Activated B cell treated with CpG ODN at 0.5 μM for 24 hours (primary cell): ENCODE data around the gene CDC42BPB. TPM values are rescaled to one million over a fixed set of nuclear protein-coding genes. Genes with fewer than 3 reads are reported as not detected.

Source experiments
- ATAC-seq: fragments of 200-7000 bp; cut with Tn5 transposase; one replicate; pipeline ENCODE4 v1.10.0; 2021; ENCODE audit warnings: low read depth, mild to moderate bottlenecking, moderate library complexity
- CTCF ChIA-PET: fragments of 350-600 bp; sonication (Branson Sonifier 250); formaldehyde crosslinking; loops from one replicate; lab custom pipeline; 2021; ENCODE audit warnings: antibody characterized with exemption; lab: Charles Lee
- POLR2A ChIA-PET: fragments of 350-600 bp; sonication (Branson Sonifier 250); formaldehyde crosslinking; loops from one replicate; lab custom pipeline; 2021; ENCODE audit warnings: antibody characterized with exemption; lab: Charles Lee
- DNase-seq: peaks from one replicate; pipeline ENCODE4 v3.0.0; 2022
- H3K27ac Mint-ChIP-seq: one replicate; pipeline ENCODE4 v1.8.0; 2020; ENCODE audit warnings: mixed read lengths
- H3K27me3 Mint-ChIP-seq: one replicate; pipeline ENCODE4 v1.8.0; 2021; ENCODE audit warnings: mixed read lengths
- H3K36me3 Mint-ChIP-seq: one replicate; pipeline ENCODE4 v1.8.0; 2021; ENCODE audit warnings: low read depth, mixed read lengths
- H3K4me1 Mint-ChIP-seq: one replicate; pipeline ENCODE4 v1.8.0; 2021; ENCODE audit warnings: mixed read lengths
- H3K4me3 Mint-ChIP-seq: one replicate; pipeline ENCODE4 v1.8.0; 2020; ENCODE audit warnings: mild to moderate bottlenecking, mixed read lengths
- H3K9me3 Mint-ChIP-seq: one replicate; pipeline ENCODE4 v1.8.0; 2020; ENCODE audit warnings: mixed read lengths
- intact Hi-C: fragments of 100-400 bp; cut with micrococcal nuclease; formaldehyde crosslinking; loops from one replicate; pipeline ENCODE4 v1.15.1; 2024
- total RNA-seq: library from RNA; stranded (reverse); gene quantifications from 2 replicates; pipeline ENCODE4 v1.2.3, GENCODE V29; 2022
- TF ChIP-seq, protein P1 (sequence below): fragments of 200-600 bp; IDR thresholded peaks from one replicate; pipeline ENCODE4 v1.8.0; 2022; ENCODE audit warnings: antibody characterized with exemption, mild to moderate bottlenecking

Gene CDC42BPB
- total RNA-seq, 1 donor from 2014 or later, result 38.5 TPM

DNA sequence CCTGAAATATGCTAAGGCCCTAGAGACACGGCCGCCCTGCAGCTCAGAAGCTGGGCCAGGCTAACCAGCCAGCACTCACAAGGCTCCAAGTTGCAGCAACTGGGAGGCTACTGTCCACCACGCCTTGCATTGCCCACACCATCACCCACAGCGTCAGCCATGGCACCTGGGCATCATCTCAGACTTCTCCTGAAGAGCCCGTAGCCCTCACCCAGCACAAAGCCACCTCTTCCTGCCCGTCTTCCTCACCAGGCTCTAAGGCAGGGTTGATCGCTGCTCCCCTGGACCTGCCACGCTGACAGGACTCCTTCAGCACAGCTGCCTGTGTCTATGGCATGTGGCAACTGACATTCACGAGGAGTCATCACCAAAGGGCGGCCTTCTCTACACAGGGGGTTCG, 38.1 kb downstream of the CDC42BPB start:
- Mint-ChIP-seq H3K27ac (no peak overlapping the region), H3K36me3 (peaks cover 3% of the 10 kb centered on the region), H3K9me3 (no peaks in the 10 kb centered on the region), H3K27me3 (no peaks in the 10 kb centered on the region), H3K4me1 (peaks cover 29% of the 10 kb centered on the region), H3K4me3 (no peak overlapping the region)
- TF ChIP-seq, protein P1, sequence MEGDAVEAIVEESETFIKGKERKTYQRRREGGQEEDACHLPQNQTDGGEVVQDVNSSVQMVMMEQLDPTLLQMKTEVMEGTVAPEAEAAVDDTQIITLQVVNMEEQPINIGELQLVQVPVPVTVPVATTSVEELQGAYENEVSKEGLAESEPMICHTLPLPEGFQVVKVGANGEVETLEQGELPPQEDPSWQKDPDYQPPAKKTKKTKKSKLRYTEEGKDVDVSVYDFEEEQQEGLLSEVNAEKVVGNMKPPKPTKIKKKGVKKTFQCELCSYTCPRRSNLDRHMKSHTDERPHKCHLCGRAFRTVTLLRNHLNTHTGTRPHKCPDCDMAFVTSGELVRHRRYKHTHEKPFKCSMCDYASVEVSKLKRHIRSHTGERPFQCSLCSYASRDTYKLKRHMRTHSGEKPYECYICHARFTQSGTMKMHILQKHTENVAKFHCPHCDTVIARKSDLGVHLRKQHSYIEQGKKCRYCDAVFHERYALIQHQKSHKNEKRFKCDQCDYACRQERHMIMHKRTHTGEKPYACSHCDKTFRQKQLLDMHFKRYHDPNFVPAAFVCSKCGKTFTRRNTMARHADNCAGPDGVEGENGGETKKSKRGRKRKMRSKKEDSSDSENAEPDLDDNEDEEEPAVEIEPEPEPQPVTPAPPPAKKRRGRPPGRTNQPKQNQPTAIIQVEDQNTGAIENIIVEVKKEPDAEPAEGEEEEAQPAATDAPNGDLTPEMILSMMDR, result no peak
- ChIA-PET POLR2A (no interaction called here), CTCF (no interaction called here)
- intact Hi-C loops, result no loop called here
- DNase-seq (no peak), ATAC-seq (no peak)

DNA sequence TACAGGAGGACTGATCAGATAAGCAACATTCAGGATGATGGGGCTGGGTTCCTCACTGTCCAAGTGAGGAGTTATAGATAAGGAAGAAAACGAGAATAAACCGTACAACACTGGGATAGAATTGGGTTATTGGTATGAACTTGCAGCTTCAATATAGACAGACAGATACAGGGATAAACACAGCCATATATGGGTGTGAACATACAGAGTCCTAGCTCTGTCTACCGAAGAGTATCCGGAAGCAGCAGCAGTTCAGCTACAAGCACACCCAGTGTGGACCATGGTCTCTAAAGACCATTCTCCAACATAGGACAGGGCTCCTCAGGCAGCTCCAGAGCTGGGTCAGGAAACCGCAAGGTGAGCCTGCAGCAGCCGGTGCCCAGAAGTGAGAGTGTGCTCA, 40.8 kb downstream of the CDC42BPB start:
- intact Hi-C loops, result no loop called here
- H3K9me3 Mint-ChIP-seq, result no peaks in the 10 kb centered on the region
- DNase-seq (no peak), ATAC-seq (no peak)
- H3K27me3 Mint-ChIP-seq, result no peaks in the 10 kb centered on the region
- TF ChIP-seq, protein P1, result no peak
- ChIA-PET POLR2A (interaction anchor here (0.5 to 0.6 kb wide), 2 partner anchors 88 to 124 kb away, joined by 3 to 13 read pairs; no protein-coding TSS in a partner anchor), CTCF (no interaction called here)
- peaks cover 21% of the 10 kb centered on the region for H3K4me1 Mint-ChIP-seq
- H3K36me3 Mint-ChIP-seq, result peaks cover 9% of the 10 kb centered on the region
- no peak overlapping the region for H3K4me3 Mint-ChIP-seq
- no peak overlapping the region for H3K27ac Mint-ChIP-seq

DNA sequence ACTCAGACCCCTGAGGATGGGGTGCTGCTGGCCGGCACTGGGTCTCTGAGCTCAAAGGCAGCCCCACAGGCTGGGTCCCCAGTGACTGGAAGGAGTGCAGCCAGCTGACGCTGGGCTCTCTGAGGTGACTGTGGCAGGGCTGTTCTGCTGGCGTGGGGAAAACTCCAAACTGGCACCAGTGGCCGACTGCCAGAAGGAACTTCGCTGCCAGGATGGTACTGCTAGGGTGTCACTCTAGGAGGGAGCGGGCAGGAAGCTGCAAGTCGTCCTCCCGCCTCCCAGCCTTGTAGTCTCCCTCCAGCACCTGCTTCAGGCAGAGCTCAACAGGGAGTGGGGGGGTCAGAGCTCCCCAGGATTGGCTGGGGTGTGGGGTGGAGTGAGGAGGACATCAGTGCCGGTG, 41.3 kb downstream of the CDC42BPB start:
- no peak for ATAC-seq
- TF ChIP-seq, protein P1, result no peak
- Mint-ChIP-seq H3K4me1 (peaks cover 19% of the 10 kb centered on the region), H3K36me3 (peaks cover 14% of the 10 kb centered on the region), H3K27ac (no peak overlapping the region), H3K27me3 (no peaks in the 10 kb centered on the region), H3K9me3 (no peaks in the 10 kb centered on the region), H3K4me3 (no peak overlapping the region)
- ChIA-PET CTCF (no interaction called here), POLR2A (interaction anchor here (0.5 to 0.6 kb wide), 2 partner anchors 88 to 123 kb away, joined by 3 to 13 read pairs; no protein-coding TSS in a partner anchor)
- intact Hi-C loops, result no loop called here
- no peak for DNase-seq

DNA sequence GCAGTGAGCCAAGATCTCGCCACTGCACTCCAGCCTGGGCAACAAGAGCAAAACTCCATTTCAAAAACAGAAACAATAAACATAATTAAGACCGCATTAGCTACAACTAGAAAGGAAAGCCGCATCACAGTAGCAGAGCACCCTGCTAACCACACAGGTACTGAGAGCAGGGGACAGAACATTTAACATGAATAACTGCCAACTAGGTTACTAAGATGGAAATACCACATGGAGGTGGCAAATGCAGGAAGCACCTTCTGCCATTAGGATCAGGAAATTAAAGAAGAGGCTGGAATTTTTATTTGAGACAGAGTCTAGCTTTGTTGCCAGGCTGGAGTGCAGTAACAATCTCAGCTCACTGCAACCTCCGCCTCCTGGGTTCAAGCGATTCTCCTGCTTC, 41.9 kb downstream of the CDC42BPB start:
- Mint-ChIP-seq H3K27me3 (no peaks in the 10 kb centered on the region), H3K4me3 (no peak overlapping the region), H3K4me1 (peaks cover 15% of the 10 kb centered on the region), H3K9me3 (no peaks in the 10 kb centered on the region), H3K27ac (no peak overlapping the region), H3K36me3 (peaks cover 16% of the 10 kb centered on the region)
- CTCF ChIA-PET, result no interaction called here
- TF ChIP-seq, protein P1, result no peak
- DNase-seq (no peak), ATAC-seq (no peak)
- POLR2A ChIA-PET, result no interaction called here
- intact Hi-C loops, result no loop called here

DNA sequence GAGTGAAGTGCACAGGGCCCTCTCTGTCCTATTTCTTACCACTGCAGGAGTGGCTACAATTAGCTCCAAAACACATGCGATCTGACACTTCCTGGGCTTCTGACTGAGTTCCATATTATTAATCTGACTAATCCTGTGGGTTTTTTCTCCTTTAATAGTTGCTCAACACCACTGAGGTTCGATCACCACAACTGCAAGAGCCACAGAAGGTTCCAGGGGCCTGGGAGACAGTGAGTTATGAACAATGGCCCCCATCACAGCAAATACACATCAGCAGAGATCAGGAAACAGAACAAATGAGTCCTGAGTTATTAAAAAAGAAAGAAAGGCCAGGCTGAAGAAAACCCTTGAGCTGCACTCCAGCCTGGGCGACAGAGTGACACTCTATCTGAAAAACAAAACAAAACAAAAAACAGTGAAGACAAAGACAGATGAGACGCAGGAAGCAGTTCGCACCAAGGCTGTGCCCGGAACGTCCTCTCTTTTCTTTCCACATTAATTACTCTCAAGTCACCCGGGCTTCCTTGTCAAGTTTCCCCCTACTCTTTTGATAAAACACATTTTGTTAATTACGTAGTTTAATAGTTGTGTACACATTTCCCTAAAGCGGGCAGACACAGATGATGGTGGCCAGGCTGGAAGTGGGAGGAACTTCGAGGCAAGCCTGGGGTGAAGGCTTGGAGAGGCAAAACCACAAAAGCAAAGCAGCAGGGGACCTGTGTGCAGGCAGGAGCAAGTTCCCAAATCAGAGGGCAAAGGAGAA, 42.7 kb downstream of the CDC42BPB start:
- ChIA-PET CTCF (no interaction called here), POLR2A (interaction anchor here (0.6 kb wide), 1 partner anchor 264 kb away, joined by 3 read pairs; no protein-coding TSS in a partner anchor)
- ATAC-seq, result no peak
- H3K4me3 Mint-ChIP-seq, result no peak overlapping the region
- TF ChIP-seq, protein P1, result no peak
- H3K9me3 Mint-ChIP-seq, result no peaks in the 10 kb centered on the region
- no peak overlapping the region for H3K27ac Mint-ChIP-seq
- H3K27me3 Mint-ChIP-seq, result no peaks in the 10 kb centered on the region
- no peak for DNase-seq
- peaks cover 13% of the 10 kb centered on the region for H3K4me1 Mint-ChIP-seq
- peaks cover 18% of the 10 kb centered on the region for H3K36me3 Mint-ChIP-seq
- intact Hi-C loops, result no loop called here
